Endodermal cell (in vitro differentiated cells): ENCODE data around the gene LGR4. TPM values are rescaled to one million over a fixed set of nuclear protein-coding genes. Genes with fewer than 3 reads are reported as not detected.

Source experiments
- DNase-seq: peaks from one replicate; pipeline ENCODE4 v3.0.0-alpha.2; 2017
- H3K27ac ChIP-seq: 2 replicates; pipeline ENCODE4 v1.5.1; 2013; ENCODE audit warnings: mild to moderate bottlenecking, low read depth, low read length, moderate library complexity
- H3K27me3 ChIP-seq: 2 replicates; pipeline ENCODE4 v1.6.1; 2013; ENCODE audit warnings: mild to moderate bottlenecking, low read length, moderate library complexity; ENCODE audit not compliant: insufficient read depth, control insufficient read depth, poor library complexity, severe bottlenecking
- H3K36me3 ChIP-seq: 2 replicates; pipeline ENCODE4 v1.7.0; 2013; ENCODE audit warnings: mild to moderate bottlenecking, low read length, moderate library complexity; ENCODE audit not compliant: control insufficient read depth, insufficient read depth
- H3K4me1 ChIP-seq: one replicate; pipeline ENCODE4 v1.7.0; 2013; ENCODE audit warnings: low read length; ENCODE audit not compliant: control insufficient read depth, insufficient read depth
- H3K4me3 ChIP-seq: 2 replicates; pipeline ENCODE4 v1.5.1; 2013; ENCODE audit warnings: mild to moderate bottlenecking, low read length, moderate library complexity
- H3K9ac ChIP-seq: 2 replicates; pipeline ENCODE4 v1.6.1; 2013; ENCODE audit warnings: mild to moderate bottlenecking, low read length, moderate library complexity; ENCODE audit not compliant: poor library complexity, severe bottlenecking; ENCODE audit errors: extremely low read depth
- H3K9me3 ChIP-seq: 2 replicates; pipeline ENCODE4 v1.6.1; 2013; ENCODE audit warnings: mild to moderate bottlenecking, low read length, moderate library complexity; ENCODE audit not compliant: control insufficient read depth
- H3K27ac Mint-ChIP-seq: 2 replicates; pipeline ENCODE4 v1.8.0; 2020; ENCODE audit warnings: mixed read lengths
- H3K27me3 Mint-ChIP-seq: 2 replicates; pipeline ENCODE4 v1.8.0; 2021; ENCODE audit warnings: mild to moderate bottlenecking, mixed read lengths; ENCODE audit not compliant: insufficient read depth
- H3K36me3 Mint-ChIP-seq: 2 replicates; pipeline ENCODE4 v1.8.0; 2020; ENCODE audit warnings: low read depth, mixed read lengths
- H3K4me1 Mint-ChIP-seq: 2 replicates; pipeline ENCODE4 v1.8.0; 2020; ENCODE audit warnings: mixed read lengths
- H3K4me3 Mint-ChIP-seq: 2 replicates; pipeline ENCODE4 v1.8.0; 2020; ENCODE audit warnings: mild to moderate bottlenecking, moderate library complexity, mixed read lengths
- H3K9me3 Mint-ChIP-seq: 2 replicates; pipeline ENCODE4 v1.8.0; 2020; ENCODE audit warnings: mild to moderate bottlenecking, mixed read lengths
- CTCF ChIP-seq: fragments of 200-600 bp; sonication (generic); conservative IDR thresholded peaks from 2 replicates; pipeline ENCODE4 v1.5.0; 2021; ENCODE audit warnings: antibody characterized with exemption, mild to moderate bottlenecking
- WGBS, 2 experiments: methylation state at CpG; one replicate each; pipeline versions ENCODE4 v1.1.5 to v1.1.7; 2013; ENCODE audit warnings: missing lambda C conversion rate in 2 of 2, mixed read lengths in 1 of 2; ENCODE audit not compliant: insufficient coverage in 1 of 2, insufficient read length in 1 of 2; 5-methylcytosine and 5-hydroxymethylcytosine counted together
- total RNA-seq, 2 donors: library from RNA; stranded (reverse); fragmentation: NEBNext Ultra II Directional in 1 of 2; extraction: Animal tissue kit (Norgen Biotek cat#: 25700) in 1 of 2; gene quantifications; 2 replicates in 1 of 2; 3 replicates in 1 of 2; pipeline ENCODE4 v1.2.1, GENCODE V29; 2021

LGR4 gene
- total RNA-seq, 2 donors from 2014 or later = 73.7 to 75.6 TPM

- DNase-seq = no peak
- Mint-ChIP-seq H3K27me3 (peaks cover 11% of the 10 kb centered on the region), H3K4me3 (no peak overlapping the region), H3K36me3 (peaks cover 15% of the 10 kb centered on the region), H3K4me1 (peaks cover 59% of the 10 kb centered on the region), H3K9me3 (no peaks in the 10 kb centered on the region), H3K27ac (peak overlapping the region; percentile 32)
- H3K27ac ChIP-seq = no peak overlapping the region
- H3K27me3 ChIP-seq = no peaks in the 10 kb centered on the region
- H3K9me3 ChIP-seq = no peaks in the 10 kb centered on the region
- no peak overlapping the region for H3K4me3 ChIP-seq
- no peak overlapping the region for H3K9ac ChIP-seq
- 94 to 96% methylated on average over 6 to 9 of the region's 9 CpGs for WGBS, 2 experiments
- peaks cover 9% of the 10 kb centered on the region for H3K4me1 ChIP-seq
- TF ChIP-seq CTCF = no peak
- peaks cover 32% of the 10 kb centered on the region for H3K36me3 ChIP-seq
Observed at GRCh38 chr11:27397624-27398399, 74.8 kb downstream of the LGR4 start.

- H3K36me3 ChIP-seq = peaks cover 29% of the 10 kb centered on the region
- DNase-seq = no peak
- peak overlapping the region; percentile 70 for H3K4me3 ChIP-seq
- H3K9me3 ChIP-seq = no peaks in the 10 kb centered on the region
- no peaks in the 10 kb centered on the region for H3K27me3 ChIP-seq
- no peak for TF ChIP-seq CTCF
- Mint-ChIP-seq H3K9me3 (no peaks in the 10 kb centered on the region), H3K27me3 (peaks cover 11% of the 10 kb centered on the region), H3K4me3 (peak overlapping the region; percentile 40), H3K4me1 (peaks cover 63% of the 10 kb centered on the region), H3K27ac (peak overlapping the region; percentile 91), H3K36me3 (peaks cover 10% of the 10 kb centered on the region)
- 87 to 100% methylated on average over 1 to 2 of the region's 3 CpGs for WGBS, 2 experiments
- H3K27ac ChIP-seq = no peak overlapping the region
- H3K4me1 ChIP-seq = peaks cover 20% of the 10 kb centered on the region
- H3K9ac ChIP-seq = peak overlapping the region; percentile 45
Observed at GRCh38 chr11:27396259-27396839, 76.2 kb downstream of the LGR4 start.

- peak overlapping the region; percentile 45 for H3K9ac ChIP-seq
- H3K27ac ChIP-seq = no peak overlapping the region
- peaks cover 11% of the 10 kb centered on the region for H3K27me3 Mint-ChIP-seq
- H3K27me3 ChIP-seq = no peaks in the 10 kb centered on the region
- no peak for DNase-seq
- H3K27ac Mint-ChIP-seq = peak overlapping the region; percentile 91
- peaks cover 69% of the 10 kb centered on the region for H3K4me1 Mint-ChIP-seq
- H3K4me3 Mint-ChIP-seq = peak overlapping the region; percentile 40
- no peaks in the 10 kb centered on the region for H3K9me3 Mint-ChIP-seq
- peaks cover 24% of the 10 kb centered on the region for H3K36me3 ChIP-seq
- H3K36me3 Mint-ChIP-seq = peaks cover 8% of the 10 kb centered on the region
- H3K9me3 ChIP-seq = no peaks in the 10 kb centered on the region
- WGBS, 2 experiments = 39 to 51% methylated on average over 5 to 7 of the region's 7 CpGs
- no peak for TF ChIP-seq CTCF
- H3K4me3 ChIP-seq = peak overlapping the region; percentile 70
- peaks cover 23% of the 10 kb centered on the region for H3K4me1 ChIP-seq
Observed at GRCh38 chr11:27395556-27396258, 76.9 kb downstream of the LGR4 start.
